Left renal pelvis (tissue), 4 donors: ENCODE results near the gene ZNF521. TPM values are rescaled to one million over a fixed set of nuclear protein-coding genes. Genes with fewer than 3 reads are reported as not detected.

Experiments used
- DNase-seq, 4 donors: peaks; one replicate each; pipeline ENCODE4 v3.0.0-alpha.2; 2013; ENCODE audit warnings: low read depth in 4 of 4, low spot score in 3 of 4
- polyA plus RNA-seq, 4 donors: library from polyadenylated mRNA; unstranded; fragments of 120-200 nt; gene quantifications; one replicate each; pipeline ENCODE4 v1.2.1, GENCODE V29; 2013; ENCODE audit not compliant: insufficient read length in 4 of 4

Gene ZNF521
- polyA plus RNA-seq, 4 donors = 36.7 to 53.9 (median 44.9) TPM

DNA sequence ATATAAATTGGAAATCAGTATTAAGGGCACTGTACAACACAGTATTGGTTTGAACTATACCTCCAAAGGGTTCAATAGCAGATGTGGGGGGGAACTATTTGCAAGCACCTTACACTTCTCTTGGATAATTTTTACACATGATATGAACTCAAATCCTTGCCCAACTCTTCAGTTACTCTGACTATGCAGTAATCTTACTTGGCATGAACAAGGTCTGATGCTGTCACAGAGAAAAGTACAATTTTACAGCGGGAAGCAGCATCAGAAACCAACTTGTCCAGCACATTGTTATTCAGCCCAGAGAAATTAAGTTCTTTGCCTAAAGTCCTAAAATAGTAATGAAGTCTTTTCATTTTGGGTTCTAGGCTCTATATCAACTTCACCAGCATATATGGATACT is 98.2 kb downstream of the ZNF521 start:
- no peak for DNase-seq

DNA sequence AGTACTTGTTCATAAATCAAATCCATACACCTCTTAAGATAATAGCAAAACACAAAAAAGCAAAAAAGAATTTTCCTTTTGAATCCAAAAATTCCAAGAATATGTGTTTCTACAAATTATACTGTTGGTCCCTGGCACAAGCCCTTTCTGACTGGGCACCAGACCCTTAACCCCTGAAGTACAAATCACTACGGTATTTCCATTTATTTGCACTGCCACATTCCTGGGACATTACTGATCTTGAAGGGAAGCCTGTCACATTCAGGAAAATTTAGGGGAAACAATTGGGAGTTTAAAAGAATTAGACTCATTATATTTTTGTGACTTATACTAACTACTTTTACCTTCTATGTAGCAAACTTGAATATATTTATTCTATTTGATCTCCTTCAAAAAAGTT is 98.8 kb downstream of the ZNF521 start:
- no peak for DNase-seq

DNA sequence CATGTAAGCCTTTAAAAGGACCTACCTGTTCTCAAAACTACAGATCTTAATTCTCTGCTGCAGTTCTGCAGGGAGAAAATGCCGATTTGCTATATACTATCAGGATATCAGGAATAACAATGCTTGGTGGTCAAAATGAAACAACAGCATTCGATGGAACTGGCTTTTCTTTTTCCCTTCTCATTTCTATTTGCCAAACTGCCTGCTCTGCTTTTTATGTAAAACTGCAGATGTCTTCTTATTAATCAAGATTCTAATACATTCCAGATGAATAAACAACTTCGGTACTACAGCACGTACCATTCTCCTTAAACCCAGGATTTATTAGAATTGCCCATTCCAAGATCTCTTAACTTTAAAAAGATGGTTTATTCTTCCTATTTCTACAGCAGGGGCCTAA is 100.9 kb downstream of the ZNF521 start:
- no peak for DNase-seq

DNA sequence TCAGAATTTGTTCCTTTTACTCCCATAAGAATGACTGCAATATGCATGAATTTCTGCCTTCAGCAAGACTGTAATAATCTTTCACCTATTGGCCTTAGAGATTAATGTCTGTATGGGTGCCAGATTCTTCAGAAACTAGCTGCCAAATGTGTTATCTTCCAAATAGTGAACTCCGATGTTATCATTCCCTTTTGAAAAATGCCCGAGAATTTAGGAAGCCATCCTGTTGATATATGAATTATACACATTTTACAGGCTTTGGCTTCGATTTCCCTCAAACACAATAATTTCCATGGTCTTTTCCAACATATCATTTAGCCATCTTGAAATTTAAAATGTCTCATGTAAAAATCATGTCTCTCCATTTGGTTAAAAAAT is 101.5 kb downstream of the ZNF521 start:
- DNase-seq = no peak

DNA sequence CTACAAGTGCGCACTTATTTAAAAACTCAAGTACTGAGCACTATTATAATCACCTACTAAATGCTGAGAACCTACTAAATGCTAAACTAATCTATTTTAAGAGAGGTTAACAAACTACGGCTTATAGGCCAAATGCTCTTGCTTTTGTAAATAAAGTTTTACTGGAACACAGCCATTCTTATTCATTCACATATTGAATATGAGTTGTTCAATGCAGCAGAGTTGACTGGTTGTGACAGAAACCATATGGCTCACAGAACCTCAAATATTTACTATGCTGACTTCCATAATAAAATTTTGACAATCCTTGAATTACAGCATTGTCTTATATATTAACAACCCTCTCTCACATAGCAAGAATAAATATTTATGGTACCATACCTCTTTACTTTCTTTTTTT is 103.2 kb downstream of the ZNF521 start:
- no peak for DNase-seq

DNA sequence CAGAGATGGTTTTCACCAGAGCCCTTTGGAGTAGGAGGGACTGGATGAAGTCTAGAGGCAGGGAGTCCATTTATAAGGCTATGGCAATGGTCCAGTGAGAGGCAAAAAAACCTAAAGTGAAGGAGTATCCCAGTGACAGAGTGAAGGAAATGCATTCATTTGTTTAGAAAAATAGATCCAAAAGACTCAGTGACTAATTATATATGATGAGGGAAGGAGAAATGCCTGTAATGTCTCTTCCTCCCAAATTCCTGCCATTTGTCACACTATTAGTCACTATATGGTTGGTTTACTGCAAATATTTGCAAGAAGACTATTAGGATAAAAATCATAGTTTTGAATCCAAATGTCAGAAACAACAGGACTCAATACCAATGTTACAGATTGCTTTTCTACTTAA is 104.2 kb downstream of the ZNF521 start:
- DNase-seq = no peak

DNA sequence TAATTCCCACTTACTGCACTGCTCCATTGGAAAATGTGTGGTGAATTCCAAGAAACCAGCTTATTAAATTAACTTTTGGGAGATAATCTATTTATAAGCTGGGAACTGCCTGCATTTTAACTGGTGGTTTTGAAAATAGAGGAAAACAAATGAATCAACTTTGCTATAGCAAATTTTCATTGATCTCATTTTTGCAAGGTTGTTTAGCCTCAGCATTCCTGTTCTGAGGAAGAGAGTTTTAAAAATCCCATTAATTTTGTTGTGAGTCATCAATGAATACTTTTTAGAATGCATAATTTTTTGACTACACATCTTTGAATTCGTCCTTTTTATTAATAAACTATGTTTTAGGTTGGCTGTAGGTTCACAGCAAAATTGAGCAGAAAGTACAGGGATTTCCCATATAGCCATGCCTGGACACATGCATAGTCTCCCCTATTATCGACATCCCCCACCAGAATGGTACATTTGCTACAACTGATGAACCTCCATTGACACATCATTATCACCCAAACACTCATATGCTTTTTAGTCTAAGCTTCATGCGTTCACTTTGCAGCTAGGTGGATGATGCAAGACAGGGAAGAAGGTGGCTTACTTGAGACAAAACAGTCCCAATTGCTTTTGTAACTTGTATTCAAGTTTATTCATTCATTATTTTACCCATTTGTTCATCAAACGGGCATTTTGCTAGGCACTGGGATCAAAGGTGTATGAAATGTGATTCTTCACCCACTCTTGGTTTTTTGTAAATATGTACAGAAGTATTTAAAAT is 106.9 kb downstream of the ZNF521 start:
- DNase-seq = no peak

DNA sequence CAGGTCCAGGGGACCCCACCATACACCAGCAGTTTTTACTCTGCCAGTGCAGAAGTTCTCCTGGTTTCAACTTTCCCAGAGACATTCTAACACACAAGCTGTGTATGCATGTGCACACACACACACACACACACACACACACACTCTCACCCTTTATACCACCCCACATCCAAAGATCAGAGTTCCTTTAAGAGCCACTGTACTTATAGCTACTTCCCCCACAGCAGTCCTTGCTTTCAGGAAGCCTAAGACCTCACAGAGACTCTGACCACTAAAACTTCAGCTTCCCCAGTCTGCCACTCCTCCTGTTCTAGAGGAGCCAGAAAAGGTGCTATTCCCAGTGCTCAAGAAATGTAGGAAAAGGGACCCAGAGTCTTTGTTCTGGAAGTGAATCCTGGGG is 107.8 kb downstream of the ZNF521 start:
- DNase-seq = no peak

DNA sequence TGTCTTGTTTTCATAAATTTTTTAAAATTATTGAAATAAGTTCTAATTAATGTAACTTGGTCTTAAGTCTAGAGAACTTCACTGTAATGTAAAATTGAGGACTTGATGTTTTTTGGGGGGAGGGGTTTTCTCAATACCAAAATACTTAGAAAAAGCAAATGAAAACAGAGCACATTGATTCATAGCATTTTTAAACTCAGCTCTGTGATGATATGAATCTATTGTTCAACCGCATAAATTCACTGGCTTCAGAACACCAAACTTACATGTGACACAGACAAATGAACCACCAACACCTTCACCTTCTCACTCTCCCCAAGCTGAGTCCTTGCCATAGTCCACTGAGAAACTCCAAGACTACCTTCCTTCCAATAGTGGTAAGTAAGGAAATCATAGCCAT is 108.2 kb downstream of the ZNF521 start:
- no peak for DNase-seq

DNA sequence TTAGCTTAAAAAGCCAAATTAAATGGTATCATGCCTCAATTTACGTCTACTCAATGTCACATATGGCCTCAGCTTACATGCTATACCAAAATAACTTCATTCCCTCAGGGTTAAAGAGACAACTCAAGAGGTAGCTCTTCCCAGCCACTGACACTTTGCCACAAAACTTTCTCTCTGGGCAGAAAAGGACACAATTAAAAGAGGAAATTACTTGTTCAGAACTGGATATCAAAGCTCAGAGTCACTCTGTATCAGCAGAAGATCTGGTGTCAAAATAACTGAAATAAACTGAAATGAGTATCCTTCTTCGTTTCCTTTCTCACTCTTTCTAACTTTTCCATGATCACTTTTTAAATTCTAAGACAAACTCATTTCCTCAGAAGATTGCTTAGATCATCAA is 108.7 kb downstream of the ZNF521 start:
- DNase-seq = no peak

DNA sequence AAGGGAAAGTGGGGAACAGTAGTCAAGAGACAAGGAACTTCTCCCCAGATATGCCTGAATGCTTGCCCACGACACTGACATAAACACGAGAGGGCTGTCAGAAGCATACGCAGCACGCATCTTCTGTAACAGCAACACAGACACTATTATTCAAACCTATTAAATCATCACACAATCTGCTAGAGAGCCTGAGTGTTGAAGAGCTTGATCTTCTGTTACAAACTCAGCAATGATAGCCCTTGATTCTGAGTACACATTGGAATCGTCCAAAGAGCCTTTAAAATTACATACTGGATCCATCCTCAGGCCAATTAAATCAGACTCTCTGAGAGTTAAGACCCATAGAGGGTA is 111.6 kb downstream of the ZNF521 start:
- DNase-seq = no peak

DNA sequence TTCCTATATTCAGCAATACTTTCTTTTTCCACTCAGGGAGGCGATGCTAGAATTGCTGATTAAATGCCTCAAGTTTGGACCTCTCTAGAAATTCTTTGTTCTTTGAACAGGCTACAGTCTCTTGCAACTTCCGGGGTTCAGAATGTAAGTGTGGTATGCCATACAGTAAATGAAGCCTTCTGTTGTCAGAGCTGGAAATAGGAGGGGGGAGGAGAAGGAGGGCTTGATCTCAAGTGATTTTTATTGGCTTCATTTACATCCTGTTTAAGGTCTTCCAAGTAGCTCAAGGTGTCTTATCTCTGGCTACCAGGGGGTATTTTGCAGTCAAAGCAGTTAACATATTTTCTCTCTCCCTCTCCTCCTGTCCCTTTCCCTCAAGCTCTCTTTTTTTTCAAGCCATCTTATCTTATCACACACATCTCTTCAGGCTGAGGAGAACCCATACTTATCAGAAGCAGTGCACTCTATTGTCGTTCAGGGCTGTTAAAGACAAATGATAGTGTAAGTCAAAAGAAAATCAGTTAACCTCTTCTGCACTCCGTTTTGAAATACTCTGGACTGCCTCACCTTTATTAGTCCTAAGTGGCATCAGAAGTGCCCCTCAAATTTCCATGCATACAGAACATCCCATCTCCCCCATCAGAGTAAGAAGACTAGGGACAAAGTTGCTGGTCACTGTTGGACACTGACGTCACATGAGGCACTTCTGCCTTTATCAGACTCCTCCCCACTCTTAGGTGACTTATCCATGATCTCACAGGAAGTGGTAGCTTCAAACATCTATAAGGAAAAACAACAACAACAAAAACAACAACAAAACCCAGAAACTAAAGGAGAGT is 112.2 kb downstream of the ZNF521 start:
- no peak for DNase-seq

DNA sequence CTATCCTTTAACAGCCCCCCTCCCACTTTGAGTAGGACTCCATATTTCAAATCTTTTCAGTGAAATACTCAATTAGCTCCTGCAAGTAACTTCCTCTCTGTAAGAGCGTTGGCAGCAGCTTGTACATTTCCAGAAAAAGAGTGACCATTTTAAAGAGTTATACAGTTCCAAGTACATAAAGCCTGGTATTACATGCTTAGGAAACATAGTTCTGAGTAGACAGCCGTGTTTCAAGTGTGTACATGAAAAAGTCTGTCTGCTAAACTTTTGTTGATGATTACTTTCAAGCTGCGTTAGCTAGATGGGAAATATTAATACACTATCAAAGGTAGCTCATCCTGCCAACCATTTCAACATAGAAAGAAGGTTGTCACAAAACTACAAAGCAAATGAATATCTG is 112.8 kb downstream of the ZNF521 start:
- no peak for DNase-seq

DNA sequence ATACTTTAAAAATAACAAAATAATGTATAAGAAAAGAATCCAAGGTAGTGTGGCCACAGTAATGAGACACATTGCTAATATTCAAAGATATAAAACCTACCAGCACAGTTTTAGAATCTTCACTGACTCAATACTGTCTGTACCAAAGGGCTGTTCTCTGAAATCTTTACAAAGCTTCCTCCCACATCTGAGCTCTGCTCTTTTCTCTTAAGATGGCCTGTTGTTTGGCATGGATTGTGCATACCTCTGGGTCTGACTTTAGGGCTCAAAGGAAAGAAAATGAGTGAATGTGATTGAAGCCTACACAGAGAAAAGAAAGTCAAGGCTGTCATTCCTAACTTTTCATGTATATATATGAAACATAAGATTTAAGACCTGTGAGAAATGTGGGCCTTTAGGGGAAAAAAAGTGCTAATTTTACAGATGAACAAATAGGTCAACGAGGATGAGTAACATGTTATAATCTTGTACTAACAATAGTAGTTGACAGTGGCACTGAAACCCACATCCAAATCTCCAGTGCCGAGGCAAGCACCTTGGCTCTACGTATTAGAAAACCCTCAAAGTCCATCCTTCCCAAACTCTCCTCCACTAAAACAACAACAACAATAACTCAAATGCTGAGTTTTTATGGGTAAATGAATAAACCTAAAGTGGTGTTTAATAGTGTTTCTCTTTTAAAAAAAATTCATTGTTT is 114.2 kb downstream of the ZNF521 start:
- DNase-seq = no peak

DNA sequence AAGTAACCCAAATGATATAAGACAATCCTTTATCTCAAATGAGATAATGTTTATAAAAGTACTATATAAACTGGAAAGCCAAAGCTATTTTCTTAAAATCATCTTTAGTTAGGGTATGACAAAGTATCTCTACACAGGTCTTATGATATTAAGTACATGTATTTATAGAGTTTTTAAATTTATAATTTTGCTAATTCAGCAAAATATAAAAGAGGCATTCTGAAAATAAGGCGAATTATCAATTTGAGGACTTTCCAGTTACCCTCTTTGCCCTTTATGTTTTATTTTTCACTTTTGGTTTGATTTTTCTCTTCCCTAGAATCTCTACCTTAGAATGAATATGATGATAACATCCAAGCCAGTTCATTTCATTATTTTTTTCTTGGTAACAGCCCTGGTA is 115.2 kb downstream of the ZNF521 start:
- no peak for DNase-seq

DNA sequence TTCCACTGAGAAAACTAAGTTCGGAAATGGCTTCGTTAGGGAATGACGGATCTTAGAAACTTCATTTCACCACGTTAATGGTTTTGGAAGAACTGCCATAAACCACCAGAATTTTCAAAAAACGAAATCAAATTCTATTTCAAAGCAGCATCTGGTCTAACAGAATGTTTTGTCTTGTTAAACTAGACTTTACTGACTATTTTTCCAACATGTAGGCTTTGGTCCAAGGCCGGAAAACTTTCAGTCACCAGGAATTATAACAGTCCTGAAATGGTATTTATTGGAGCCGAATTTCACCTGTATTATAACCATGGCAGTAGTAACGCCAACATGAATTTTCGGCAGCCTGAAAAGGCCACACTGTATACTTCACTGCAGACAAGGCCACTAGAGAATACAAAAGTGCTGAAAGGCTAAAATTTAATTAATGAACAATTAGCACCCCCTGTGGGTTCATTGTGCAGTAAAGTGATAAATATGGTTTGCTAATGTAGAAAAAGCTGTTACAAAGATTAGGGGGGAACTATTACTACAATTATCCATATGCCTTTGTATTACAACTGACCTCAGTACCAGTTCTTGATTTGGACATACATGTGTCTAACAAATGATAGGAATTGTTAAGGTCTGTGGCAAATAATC is 116.4 kb downstream of the ZNF521 start:
- DNase-seq = no peak

DNA sequence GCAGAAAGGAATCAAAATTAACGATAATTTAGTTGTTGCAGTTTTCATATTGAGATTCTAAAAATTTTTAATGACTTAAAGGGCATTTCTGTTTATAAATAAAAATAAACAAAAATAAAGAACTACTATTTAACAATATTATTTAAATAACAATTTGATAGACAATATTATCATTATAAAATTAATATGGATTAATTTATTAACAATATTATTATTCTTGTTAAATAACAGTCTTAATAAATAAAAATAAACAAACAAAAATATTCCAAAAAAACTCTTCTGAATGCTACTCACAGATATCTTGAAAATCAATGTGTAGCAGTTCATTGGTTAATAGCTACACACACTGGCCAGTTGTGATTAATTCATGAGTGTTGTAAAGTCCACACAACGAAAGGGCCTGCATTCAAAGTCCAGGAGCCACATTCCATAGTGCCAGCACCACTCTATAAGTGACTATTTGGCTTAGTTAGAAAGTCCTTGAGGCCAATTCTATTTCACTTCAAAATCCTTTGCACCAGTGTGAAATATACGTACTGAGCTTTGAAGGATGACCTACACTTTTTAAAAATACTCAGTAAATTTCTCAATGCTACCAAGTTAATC is 117.1 kb downstream of the ZNF521 start:
- no peak for DNase-seq

DNA sequence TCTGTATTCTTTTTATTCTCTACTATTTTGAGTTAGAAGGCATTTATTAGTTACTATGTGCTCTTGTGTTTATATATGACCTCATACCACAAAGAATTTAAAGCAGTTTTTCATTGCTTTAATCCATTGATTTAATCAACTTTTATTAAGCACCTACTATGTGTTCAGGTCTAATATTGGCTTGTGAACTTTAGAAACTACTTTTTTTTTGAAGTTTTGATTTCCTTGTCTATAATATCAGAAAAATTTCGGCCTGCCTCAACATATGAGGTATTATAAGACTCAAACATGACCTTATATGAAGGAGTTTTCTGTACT is 117.7 kb downstream of the ZNF521 start:
- DNase-seq = no peak

DNA sequence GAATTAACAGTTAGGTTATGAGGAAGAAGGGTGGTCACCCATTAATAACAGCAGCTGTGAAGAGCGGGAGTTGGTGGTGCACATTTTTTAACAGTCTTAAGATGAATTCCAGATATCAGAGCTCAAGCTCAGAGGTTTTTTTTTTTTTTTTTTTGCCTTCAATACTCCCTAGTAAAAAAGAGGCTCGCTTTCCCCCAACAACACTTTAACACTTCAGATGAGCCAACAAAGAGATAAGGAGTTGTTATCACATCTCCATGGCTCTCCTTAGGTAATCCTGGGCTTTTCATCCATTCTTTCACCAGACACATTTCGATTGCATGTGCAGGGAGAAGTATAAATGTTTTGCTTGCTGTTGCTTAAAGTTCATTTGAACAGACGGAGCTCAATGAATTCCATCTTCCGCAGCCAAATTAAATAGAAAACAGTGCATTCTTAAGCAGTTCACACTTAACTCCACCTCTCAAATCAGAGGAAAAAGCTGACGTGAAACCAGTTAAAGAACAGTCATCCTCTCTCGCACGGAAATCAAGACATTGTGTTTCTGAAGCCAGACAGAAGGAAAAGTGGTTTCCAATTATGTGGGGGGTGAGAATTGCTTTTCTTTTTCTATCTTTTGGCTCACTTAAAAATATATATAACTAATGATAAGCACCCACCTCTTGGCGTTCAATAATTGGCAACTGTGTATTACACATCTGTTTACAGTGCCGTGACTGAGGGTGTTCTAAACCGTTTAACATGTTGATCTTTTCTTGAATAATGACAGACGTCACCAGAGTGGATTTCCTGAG is 118.2 kb downstream of the ZNF521 start:
- DNase-seq = no peak

DNA sequence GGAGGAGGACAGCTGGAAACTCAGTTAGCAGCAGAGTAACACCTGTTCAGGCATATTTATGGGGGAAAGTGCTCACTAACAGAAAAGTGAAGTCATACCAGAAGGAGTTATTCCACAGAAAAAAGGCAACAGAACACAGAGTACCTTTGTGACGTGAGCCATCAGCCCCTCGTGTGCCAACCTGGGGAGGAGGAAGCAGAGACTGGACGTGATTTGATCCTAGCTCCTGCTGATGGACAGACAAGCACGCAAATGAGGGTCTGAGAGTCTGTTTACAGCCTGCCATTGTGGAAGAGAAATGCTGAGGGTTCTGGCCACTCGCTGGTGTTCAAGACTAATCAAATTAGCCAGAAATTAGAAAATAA is 120.7 kb downstream of the ZNF521 start:
- DNase-seq = no peak
